Measurements from ENCODE around the gene PLBD1. TPM values are rescaled to one million over a fixed set of nuclear protein-coding genes. Genes with fewer than 3 reads are reported as not detected.

PLBD1 gene
- total and polyA plus RNA-seq, 4 donors, result 1.4 to 7.5 (median 4.2) TPM

DNA sequence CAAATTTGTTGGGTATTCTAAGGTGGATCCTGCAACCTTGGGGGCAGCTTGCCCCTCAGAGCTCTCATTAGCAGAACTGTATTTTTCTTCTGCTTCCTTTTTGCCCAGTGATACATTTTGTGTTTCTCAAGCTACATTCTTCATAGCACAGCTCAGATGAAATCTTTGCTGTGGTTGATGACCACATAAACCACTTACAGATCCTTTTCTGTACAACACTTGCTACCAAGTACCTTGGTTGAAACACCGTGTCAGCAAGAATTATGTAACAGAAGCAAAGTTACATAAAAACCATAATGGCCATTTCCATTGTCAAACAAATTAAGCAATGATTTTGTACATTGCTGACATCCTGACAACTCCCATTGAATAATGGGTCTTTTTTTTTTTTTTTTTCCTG is 9.7 kb upstream of the PLBD1 start:
- no peak overlapping the region for H3K4me3 ChIP-seq (ENCODE audit: low read depth in 1 of 3, low read length in 3 of 3)
- WGBS, result 77% methylated on average over 1 of the region's 1 CpG
- H3K9ac ChIP-seq (ENCODE audit: low read depth in 1 of 2, low read length in 2 of 2), result no peak overlapping the region
- H3K4me1 ChIP-seq (ENCODE audit: control insufficient read depth in 4 of 4, insufficient read depth in 4 of 4, low read length in 3 of 4), result no peaks in the 10 kb centered on the region
- H3K27ac ChIP-seq (ENCODE audit: low read depth in 1 of 2, low read length in 2 of 2), result no peak overlapping the region
- no peaks in the 10 kb centered on the region for H3K9me3 ChIP-seq (ENCODE audit: control insufficient read depth in 4 of 4, low read length in 3 of 4)
- H3K36me3 ChIP-seq (ENCODE audit: control insufficient read depth in 4 of 4, insufficient read depth in 3 of 4, low read depth in 1 of 4, low read length in 3 of 4), result no peaks in the 10 kb centered on the region
- DNase-seq (ENCODE audit: low spot score), result no peak
- TF ChIP-seq RXRA (IDR thresholded peaks at IDR 0.05), result no peak
- TF ChIP-seq, protein P1, sequence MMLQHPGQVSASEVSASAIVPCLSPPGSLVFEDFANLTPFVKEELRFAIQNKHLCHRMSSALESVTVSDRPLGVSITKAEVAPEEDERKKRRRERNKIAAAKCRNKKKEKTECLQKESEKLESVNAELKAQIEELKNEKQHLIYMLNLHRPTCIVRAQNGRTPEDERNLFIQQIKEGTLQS (IDR thresholded peaks at IDR 0.05), result no peak
- TF ChIP-seq FOXA1 (IDR thresholded peaks at IDR 0.05), result no peak
- no peak for TF ChIP-seq HNF4G (IDR thresholded peaks at IDR 0.05)
- TF ChIP-seq, protein P2, sequence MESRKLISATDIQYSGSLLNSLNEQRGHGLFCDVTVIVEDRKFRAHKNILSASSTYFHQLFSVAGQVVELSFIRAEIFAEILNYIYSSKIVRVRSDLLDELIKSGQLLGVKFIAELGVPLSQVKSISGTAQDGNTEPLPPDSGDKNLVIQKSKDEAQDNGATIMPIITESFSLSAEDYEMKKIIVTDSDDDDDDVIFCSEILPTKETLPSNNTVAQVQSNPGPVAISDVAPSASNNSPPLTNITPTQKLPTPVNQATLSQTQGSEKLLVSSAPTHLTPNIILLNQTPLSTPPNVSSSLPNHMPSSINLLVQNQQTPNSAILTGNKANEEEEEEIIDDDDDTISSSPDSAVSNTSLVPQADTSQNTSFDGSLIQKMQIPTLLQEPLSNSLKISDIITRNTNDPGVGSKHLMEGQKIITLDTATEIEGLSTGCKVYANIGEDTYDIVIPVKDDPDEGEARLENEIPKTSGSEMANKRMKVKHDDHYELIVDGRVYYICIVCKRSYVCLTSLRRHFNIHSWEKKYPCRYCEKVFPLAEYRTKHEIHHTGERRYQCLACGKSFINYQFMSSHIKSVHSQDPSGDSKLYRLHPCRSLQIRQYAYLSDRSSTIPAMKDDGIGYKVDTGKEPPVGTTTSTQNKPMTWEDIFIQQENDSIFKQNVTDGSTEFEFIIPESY (IDR thresholded peaks at IDR 0.05), result no peak
- TF ChIP-seq HNF4A (conservative IDR thresholded peaks at IDR 0.05), result no peak
- no peak for TF ChIP-seq TAF1 (conservative IDR thresholded peaks at IDR 0.05)
- no peaks in the 10 kb centered on the region for H3K27me3 ChIP-seq (ENCODE audit: control insufficient read depth in 4 of 4, insufficient read depth in 4 of 4, low read length in 3 of 4)

DNA sequence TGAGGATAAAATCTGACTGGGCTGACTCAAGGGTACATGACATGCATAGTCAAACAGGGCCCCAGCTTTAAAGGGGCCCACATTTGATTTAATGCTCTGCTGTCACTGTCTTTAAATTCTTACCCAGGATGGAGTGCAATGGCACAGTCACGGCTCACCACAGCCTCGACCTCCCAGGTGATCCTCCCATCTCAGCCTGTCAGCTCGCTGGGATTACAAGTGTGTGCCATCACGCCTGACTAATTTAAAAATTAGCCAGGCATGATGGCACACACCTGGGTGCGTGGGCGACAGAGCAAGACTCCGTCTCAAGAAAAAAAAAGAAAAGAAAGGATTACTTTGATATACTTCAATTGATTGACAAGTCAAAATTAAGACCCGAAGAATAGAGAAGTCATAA is 9.2 kb upstream of the PLBD1 start:
- Histone ChIP-seq H3K36me3 (ENCODE audit: control insufficient read depth in 4 of 4, insufficient read depth in 3 of 4, low read depth in 1 of 4, low read length in 3 of 4) (no peaks in the 10 kb centered on the region), H3K9me3 (ENCODE audit: control insufficient read depth in 4 of 4, low read length in 3 of 4) (no peaks in the 10 kb centered on the region), H3K9ac (ENCODE audit: low read depth in 1 of 2, low read length in 2 of 2) (no peak overlapping the region), H3K27ac (ENCODE audit: low read depth in 1 of 2, low read length in 2 of 2) (no peak overlapping the region), H3K4me3 (ENCODE audit: low read depth in 1 of 3, low read length in 3 of 3) (no peak overlapping the region), H3K4me1 (ENCODE audit: control insufficient read depth in 4 of 4, insufficient read depth in 4 of 4, low read length in 3 of 4) (no peaks in the 10 kb centered on the region), H3K27me3 (ENCODE audit: control insufficient read depth in 4 of 4, insufficient read depth in 4 of 4, low read length in 3 of 4) (no peaks in the 10 kb centered on the region)
- 73% methylated on average over 8 of the region's 8 CpGs for WGBS
- no peak for DNase-seq (ENCODE audit: low spot score)
- TF ChIP-seq FOXA2 (IDR thresholded peaks at IDR 0.05), result no peak
- no peak for TF ChIP-seq SP1 (IDR thresholded peaks at IDR 0.05)
- no peak for TF ChIP-seq NR2F2 (IDR thresholded peaks at IDR 0.05)
- TF ChIP-seq HNF4G (IDR thresholded peaks at IDR 0.05), result no peak
- TF ChIP-seq GABPA (IDR thresholded peaks at IDR 0.05 in 1 of 2, conservative IDR thresholded peaks at IDR 0.05 in 1 of 2), result no peak
- TF ChIP-seq YY1 (IDR thresholded peaks at IDR 0.05), result no peak
- TF ChIP-seq, protein P2 (IDR thresholded peaks at IDR 0.05), result no peak
- TF ChIP-seq JUND (IDR thresholded peaks at IDR 0.05), result no peak
- TF ChIP-seq RXRA (IDR thresholded peaks at IDR 0.05), result no peak
- TF ChIP-seq, protein P3, sequence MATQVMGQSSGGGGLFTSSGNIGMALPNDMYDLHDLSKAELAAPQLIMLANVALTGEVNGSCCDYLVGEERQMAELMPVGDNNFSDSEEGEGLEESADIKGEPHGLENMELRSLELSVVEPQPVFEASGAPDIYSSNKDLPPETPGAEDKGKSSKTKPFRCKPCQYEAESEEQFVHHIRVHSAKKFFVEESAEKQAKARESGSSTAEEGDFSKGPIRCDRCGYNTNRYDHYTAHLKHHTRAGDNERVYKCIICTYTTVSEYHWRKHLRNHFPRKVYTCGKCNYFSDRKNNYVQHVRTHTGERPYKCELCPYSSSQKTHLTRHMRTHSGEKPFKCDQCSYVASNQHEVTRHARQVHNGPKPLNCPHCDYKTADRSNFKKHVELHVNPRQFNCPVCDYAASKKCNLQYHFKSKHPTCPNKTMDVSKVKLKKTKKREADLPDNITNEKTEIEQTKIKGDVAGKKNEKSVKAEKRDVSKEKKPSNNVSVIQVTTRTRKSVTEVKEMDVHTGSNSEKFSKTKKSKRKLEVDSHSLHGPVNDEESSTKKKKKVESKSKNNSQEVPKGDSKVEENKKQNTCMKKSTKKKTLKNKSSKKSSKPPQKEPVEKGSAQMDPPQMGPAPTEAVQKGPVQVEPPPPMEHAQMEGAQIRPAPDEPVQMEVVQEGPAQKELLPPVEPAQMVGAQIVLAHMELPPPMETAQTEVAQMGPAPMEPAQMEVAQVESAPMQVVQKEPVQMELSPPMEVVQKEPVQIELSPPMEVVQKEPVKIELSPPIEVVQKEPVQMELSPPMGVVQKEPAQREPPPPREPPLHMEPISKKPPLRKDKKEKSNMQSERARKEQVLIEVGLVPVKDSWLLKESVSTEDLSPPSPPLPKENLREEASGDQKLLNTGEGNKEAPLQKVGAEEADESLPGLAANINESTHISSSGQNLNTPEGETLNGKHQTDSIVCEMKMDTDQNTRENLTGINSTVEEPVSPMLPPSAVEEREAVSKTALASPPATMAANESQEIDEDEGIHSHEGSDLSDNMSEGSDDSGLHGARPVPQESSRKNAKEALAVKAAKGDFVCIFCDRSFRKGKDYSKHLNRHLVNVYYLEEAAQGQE (IDR thresholded peaks at IDR 0.05), result no peak
